Lung microvascular endothelial cell (primary cell): ENCODE measurements around the gene TOB1. TPM values are rescaled to one million over a fixed set of nuclear protein-coding genes. Genes with fewer than 3 reads are reported as not detected.
A peak's percentile ranks its signal among the peaks of the same experiment; 100 is the strongest.
"Not testable (repeated sequence)": the region's sequence is repeated elsewhere in the genome, so short reads cannot be mapped to it uniquely, and the experiment has no call there.

Experiments used
- DNase-seq, 2 donors: peaks; one replicate each; pipeline versions ENCODE4 v3.0.0 to v3.0.0-alpha.2; 2010; ENCODE audit warnings: low read depth in 2 of 2
- total RNA-seq: library from RNA; depleted of rRNA; stranded (reverse); fragments of >200 nt; gene quantifications from 2 replicates; pipeline ENCODE4 v1.2.1, GENCODE V29; 2014

TOB1 gene
- total RNA-seq, 1 donor from 2014 or later: 3.4 TPM

- DNase-seq: no peak
Observed at GRCh38 chr17:50868602-50869001, 2.4 kb upstream of the TOB1 start.

DNA sequence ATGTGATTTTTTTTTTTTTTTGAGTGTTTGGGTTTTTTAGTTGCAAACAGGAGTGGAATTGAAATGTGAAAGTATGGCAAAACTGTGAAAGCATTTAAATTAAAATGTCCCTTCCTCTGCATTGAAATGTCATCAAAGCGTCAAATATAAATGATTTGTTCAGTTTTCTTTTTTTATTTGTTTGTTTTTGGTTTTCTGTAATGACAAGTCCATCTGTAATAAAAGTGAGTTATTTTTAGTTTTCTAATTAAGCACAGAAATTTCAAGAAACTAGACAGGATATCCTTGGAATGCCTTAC is 1.9 kb upstream of the TOB1 start:
- no peak for DNase-seq

DNA sequence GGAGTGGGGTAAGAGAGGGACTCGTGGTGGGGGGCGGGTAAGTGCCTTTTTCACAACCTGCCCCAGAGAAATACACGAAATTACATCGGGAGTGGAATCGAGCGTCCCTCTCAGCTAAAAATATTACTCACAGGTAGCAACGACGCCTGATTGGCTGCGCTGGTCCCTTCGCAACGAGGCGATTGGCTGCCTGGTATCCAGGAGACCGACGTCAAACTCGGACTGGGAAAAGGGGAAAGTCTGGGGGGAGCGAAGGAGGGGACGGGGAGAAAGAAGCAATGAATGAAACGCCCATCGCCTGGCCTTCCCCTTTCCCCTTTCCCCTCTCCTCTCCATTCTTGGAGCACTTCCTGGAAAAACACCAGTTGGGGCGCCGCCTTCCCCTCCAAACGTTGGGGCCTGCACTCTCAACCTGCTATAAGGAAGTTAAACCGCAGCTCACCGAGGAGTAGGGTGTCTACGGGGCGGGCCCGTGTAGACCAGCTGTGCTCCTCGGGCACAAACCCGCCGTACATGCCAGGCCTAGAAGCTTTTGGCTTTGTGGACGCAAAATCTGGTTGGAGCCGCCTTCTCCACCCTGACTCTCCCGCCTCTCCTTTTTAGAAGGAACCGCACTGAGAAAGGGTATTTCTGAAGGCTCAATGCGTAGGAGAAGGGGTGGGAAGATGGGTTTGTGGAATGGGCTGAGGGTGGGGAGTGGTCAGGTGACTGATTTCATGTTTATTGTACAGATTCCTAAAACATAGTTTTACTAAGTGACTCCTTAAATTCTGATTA is 1.4 kb upstream of the TOB1 start:
- DNase-seq: peak; percentile 95 to 96

DNA sequence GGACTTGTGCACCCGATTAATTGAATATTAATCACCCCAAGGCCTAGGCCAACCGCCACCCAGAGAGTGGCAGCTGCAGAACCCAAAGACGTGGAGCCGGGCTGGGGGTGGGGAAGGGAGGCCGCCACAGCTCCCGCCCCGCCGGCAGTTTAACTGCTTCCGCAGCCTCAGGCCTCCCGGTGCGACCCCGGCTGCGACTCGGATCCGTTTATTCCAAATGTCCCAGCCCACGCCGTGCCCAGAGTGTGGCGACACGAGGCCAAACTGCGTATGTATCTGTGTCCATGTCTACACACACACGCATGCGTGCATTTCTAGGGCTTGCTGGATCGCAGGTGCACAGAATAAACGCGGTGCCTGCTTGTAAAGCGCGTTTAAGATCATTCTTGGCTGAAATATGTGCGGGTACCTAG is 802 bp upstream of the TOB1 start:
- peak in 1 of 2 donors; percentile 85 for DNase-seq

DNA sequence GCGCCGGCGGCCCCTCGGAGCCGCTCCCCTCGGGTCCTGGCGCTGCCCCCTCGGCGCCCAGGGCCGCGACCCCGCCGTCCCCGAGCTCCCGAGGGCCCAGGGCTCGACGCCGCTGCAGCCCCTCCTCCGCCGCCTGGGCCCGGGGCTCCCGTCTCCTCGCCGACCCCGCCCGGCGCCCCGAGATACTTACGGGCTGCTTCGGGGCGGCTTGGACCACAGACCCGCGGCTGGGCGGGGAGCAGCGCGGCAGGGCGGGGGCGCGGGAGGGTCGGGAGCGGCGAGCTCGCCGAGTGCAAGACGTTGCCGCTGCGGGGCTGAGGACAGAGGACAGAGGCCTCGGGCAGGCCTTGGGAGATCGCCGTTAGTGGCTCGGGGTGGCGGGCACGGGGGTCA is 290 bp downstream of the TOB1 start:
- peak in 1 of 2 donors; percentile 8 for DNase-seq

DNA sequence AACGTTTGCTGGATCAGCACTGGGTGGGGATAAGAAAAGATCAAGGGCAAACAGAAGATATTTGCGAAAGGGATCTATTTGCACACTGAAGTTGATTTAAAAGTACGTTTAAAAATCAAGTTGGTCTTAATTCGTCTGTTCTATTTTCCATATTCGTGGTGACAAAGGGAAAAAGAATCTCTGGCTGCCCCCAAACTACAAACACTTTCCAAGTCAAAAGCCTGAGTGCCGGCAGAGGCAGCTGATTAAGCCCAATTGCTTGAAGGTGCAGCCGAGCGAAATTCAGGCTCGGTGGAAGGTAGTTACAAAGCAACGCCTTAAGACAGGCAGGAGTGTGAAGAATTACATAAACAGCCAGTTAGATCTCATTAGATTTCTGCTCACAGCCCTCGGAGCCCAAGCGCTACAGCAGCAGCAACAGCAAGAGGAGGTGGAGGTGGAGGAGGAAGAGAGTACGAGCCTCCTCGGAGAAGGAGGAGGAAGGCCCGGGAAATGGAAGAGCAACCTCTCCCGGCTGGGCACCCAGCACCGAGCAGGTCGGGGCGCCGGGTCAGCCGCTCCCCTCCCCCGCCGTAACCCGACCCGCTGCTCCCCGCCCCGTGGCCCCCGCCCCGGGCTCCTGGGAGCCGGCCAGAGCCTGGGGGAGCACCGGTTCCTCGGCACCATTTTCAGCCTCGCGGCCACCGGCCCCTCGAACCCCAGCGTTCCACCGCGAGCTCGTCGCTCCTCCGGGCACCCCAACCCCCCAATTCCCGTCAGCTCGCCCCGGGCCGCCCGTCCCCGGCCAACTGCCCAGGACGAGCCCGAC is 890 bp downstream of the TOB1 start:
- DNase-seq: peak; percentile 18 to 45

DNA sequence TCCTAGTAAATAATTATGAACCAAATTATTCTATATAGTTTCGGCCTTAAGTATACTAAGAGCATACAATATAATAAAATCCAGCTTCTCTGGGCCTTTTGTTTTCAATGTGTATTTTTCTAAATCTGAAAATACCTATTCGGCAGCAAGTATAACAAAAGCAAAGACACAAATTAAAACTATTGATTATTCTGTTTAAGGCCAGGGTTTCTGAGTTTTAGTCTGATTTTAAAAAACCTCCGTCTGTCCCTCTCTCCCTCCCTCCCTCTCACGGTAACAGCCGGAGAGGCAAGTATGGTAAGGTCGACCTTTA is 1.5 kb downstream of the TOB1 start:
- DNase-seq: no peak

DNA sequence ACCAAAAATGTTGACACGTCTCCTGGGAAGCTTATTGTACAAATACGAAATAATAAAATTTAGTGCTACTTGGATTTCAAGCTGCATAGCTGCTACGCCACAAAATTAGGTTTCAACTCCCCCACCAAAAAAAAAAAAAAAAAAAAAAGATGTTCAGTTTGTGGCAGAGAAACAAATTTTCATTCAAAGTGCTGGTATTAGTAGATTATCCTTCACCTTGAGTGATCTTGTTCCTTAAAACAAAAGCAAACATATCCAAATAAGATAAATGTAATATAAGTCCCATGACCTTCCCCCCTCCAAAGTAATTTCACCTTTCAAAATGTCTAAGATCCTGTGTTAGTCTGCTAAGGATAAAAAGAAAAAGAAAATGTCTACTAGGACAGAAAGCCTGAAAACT is 2.2 kb downstream of the TOB1 start:
- DNase-seq: no peak

GRCh38 chr17:50863221-50863843 is 2.8 kb downstream of the TOB1 start:
- peak; percentile 65 to 78 for DNase-seq

GRCh38 chr17:50861822-50862528 is 4.2 kb downstream of the TOB1 start:
- DNase-seq: no peak

GRCh38 chr17:50861334-50861676 is 4.8 kb downstream of the TOB1 start:
- no peak for DNase-seq

GRCh38 chr17:50859727-50860126 is 6.4 kb downstream of the TOB1 start:
- DNase-seq: not testable (repeated sequence)

- DNase-seq: no peak
Observed at GRCh38 chr17:50858486-50859225, 7.5 kb downstream of the TOB1 start.

GRCh38 chr17:50856431-50856830 is 9.7 kb downstream of the TOB1 start:
- no peak for DNase-seq

- no peak for DNase-seq
Observed at GRCh38 chr17:50855708-50856330, 10.3 kb downstream of the TOB1 start.

GRCh38 chr17:50853781-50854180 is 12.4 kb downstream of the TOB1 start:
- DNase-seq: no peak

GRCh38 chr17:50853015-50853615 is 13.0 kb downstream of the TOB1 start:
- peak in 1 of 2 donors; percentile 30 for DNase-seq

DNA sequence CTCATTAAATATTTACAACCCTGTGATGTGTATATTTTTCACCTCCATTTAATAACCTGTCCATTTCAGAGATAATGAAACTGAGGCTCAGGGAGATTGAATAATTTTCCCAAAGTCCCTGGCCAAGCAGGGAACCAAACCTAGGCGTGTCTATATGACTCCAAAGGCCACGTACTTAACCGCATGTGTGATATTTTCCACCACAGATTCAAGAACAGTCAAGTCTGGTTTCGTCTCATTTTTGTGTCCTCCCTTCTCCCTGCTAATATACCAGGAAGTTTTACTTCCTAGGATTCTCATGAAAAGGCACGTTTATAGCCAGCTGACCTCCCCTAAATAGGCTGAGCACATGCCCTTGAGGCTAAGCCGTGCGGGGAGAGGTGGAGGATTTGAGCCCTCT is 15.5 kb downstream of the TOB1 start:
- no peak for DNase-seq

DNA sequence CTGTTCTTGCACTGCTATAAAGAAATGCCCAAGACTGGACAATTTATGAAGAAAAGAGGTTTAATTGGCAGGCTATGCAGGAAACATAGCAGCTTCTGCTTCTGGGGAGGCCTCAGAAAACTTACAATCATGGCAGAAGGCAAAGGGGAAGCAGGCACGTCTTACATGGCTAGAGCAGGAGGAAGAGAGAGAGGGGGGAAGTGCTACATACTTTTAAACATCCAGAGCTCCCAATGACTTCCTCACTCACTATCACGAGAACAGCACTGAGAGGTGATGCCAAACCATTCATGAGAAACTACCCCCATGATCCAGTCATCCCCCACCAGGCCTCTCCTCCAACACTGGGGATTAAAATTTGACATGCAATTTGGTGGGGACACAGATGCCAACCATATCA is 17.4 kb downstream of the TOB1 start:
- no peak for DNase-seq

DNA sequence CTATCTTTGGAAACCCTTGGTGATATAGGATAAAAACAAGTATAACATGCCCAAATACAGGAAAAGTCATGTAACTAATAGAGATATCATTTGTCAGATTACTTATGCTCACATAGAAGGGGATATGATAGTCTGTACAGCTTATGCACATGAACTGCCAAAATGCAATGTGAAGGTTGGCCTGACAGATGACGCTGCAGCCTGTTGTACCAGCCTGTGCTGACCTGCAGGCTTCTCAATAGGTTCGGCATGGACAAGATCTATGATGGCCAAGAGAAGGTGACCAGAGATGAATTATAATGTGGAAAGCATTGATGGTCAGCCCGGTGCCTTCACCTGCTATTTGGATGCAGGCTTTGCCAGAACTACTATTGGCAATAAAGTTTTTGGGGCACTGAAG is 18.1 kb downstream of the TOB1 start:
- DNase-seq: no peak

GRCh38 chr17:50847566-50847965 is 18.6 kb downstream of the TOB1 start:
- no peak for DNase-seq
